ENCODE measurements around the gene PIK3R6. TPM values are rescaled to one million over a fixed set of nuclear protein-coding genes. Genes with fewer than 3 reads are reported as not detected.

PIK3R6 gene
- total and polyA plus RNA-seq, 2 experiments from 2014 or later = 0.11 to 0.24 TPM

- TF ChIP-seq ZNF462 (CRISPR knock-in tag; IDR thresholded peaks at IDR 0.05) = no peak
- TF ChIP-seq EZH2 (IDR thresholded peaks at IDR 0.05; ENCODE audit: low read depth, unreplicated experiment) = no peak
- TF ChIP-seq CTCF (conservative IDR thresholded peaks at IDR 0.05; ENCODE audit: low read depth in 2 of 2) = no peak
Observed at GRCh38 chr17:8839410-8839935, 28.0 kb downstream of the PIK3R6 start (continued).

GRCh38 chr17:8838551-8839095, 28.9 kb downstream of the PIK3R6 start:
- peaks cover 13% of the 10 kb centered on the region for H3K4me1 Mint-ChIP-seq
- Histone ChIP-seq H3K36me3 (ENCODE audit: insufficient read depth) (no peaks in the 10 kb centered on the region; the same call in 1 of the 2 replicates), H3K4me2 (no peak overlapping the region), H3K4me3 (no peak overlapping the region), H4K20me1 (replicated peaks; ENCODE audit: insufficient read depth) (no peaks in the 10 kb centered on the region), H3K9me2 (ENCODE audit: insufficient read depth) (no peaks in the 10 kb centered on the region), H3K27me3 (ENCODE audit: insufficient read depth) (no peaks in the 10 kb centered on the region), H3K27ac (ENCODE audit: low read depth) (no peak overlapping the region), H3K79me2 (replicated peaks; ENCODE audit: insufficient read depth) (no peaks in the 10 kb centered on the region), H2AFZ (peak overlapping the region; percentile 74; the same call in 1 of the 2 replicates), H3F3A (replicated peaks; ENCODE audit: low read depth) (no peaks in the 10 kb centered on the region), H3K4me1 (ENCODE audit: insufficient read depth) (no peaks in the 10 kb centered on the region; the same call in 1 of the 2 replicates)
- H3K36me3 Mint-ChIP-seq (ENCODE audit: low read depth) = no peaks in the 10 kb centered on the region
- H3K27ac Mint-ChIP-seq = no peak overlapping the region
- no peak overlapping the region for H3K4me3 Mint-ChIP-seq
- DNase-seq (ENCODE audit: low spot score) = no peak
- no peak for ATAC-seq
- peaks cover 7% of the 10 kb centered on the region for H3K27me3 Mint-ChIP-seq (ENCODE audit: insufficient read depth, low read depth, poor library complexity)
- H3K9me3 Mint-ChIP-seq = peaks cover 3% of the 10 kb centered on the region; the same call in 1 of the 3 replicates
- TF ChIP-seq EZH2 (IDR thresholded peaks at IDR 0.05; ENCODE audit: low read depth, unreplicated experiment) = no peak
- TF ChIP-seq POLR2AphosphoS5 (IDR thresholded peaks at IDR 0.05; ENCODE audit: low read depth) = no peak
- no peak for TF ChIP-seq ETS1 (IDR thresholded peaks at IDR 0.05)
- no peak for TF ChIP-seq CTCF (conservative IDR thresholded peaks at IDR 0.05; ENCODE audit: low read depth in 2 of 2)
- no peak for TF ChIP-seq CREB1 (CRISPR knock-in tag; IDR thresholded peaks at IDR 0.05; ENCODE audit: low read depth)
- no peak for TF ChIP-seq STAT1 (IDR thresholded peaks at IDR 0.05; ENCODE audit: unreplicated experiment)
- TF ChIP-seq ZNF114 (CRISPR knock-in tag; IDR thresholded peaks at IDR 0.05) = no peak
- no peak for TF ChIP-seq JUNB (IDR thresholded peaks at IDR 0.05; ENCODE audit: unreplicated experiment)
- no peak for TF ChIP-seq EZH2phosphoT487 (IDR thresholded peaks at IDR 0.05; ENCODE audit: unreplicated experiment)
